Effector memory CD4-positive, alpha-beta T cell (primary cell): ENCODE measurements around the gene LRSAM1.
A peak's percentile ranks its signal among the peaks of the same experiment; 100 is the strongest.

Source experiments
- DNase-seq, 3 donors: peaks; one replicate each; pipeline ENCODE4 v3.0.0-alpha.2; 2020
- H3K27ac ChIP-seq: 2 replicates; pipeline ENCODE4 v1.7.0; 2013; ENCODE audit warnings: mild to moderate bottlenecking, low read length, moderate library complexity; ENCODE audit not compliant: insufficient read depth, poor library complexity, severe bottlenecking
- H3K27me3 ChIP-seq: replicated peaks from 2 replicates; pipeline ENCODE4 v1.7.0; 2013; ENCODE audit warnings: mild to moderate bottlenecking, low read length; ENCODE audit not compliant: insufficient read depth, control insufficient read depth, poor library complexity, severe bottlenecking
- H3K36me3 ChIP-seq: 2 replicates; pipeline ENCODE4 v1.7.0; 2013; ENCODE audit warnings: mild to moderate bottlenecking, low read length, moderate library complexity; ENCODE audit not compliant: control insufficient read depth, insufficient read depth
- H3K4me1 ChIP-seq: 2 replicates; pipeline ENCODE4 v1.7.0; 2013; ENCODE audit warnings: low read length, mild to moderate bottlenecking; ENCODE audit not compliant: control insufficient read depth, insufficient read depth, poor library complexity, severe bottlenecking
- H3K4me3 ChIP-seq: 2 replicates; pipeline ENCODE4 v1.7.0; 2013; ENCODE audit warnings: low read length, low read depth, mild to moderate bottlenecking; ENCODE audit not compliant: insufficient read depth, poor library complexity, severe bottlenecking
- H3K9me3 ChIP-seq: 2 replicates; pipeline ENCODE4 v1.7.0; 2013; ENCODE audit warnings: mild to moderate bottlenecking, low read length, moderate library complexity; ENCODE audit not compliant: control insufficient read depth
- total RNA-seq, 3 donors: gene quantifications; one replicate each; lab custom pipeline; 2026; lab: John Stamatoyannopoulos, UW

The LRSAM1 gene
- 27.7 to 40.7 (median 35.9) reads per million in 3 donors for total RNA-seq

DNA sequence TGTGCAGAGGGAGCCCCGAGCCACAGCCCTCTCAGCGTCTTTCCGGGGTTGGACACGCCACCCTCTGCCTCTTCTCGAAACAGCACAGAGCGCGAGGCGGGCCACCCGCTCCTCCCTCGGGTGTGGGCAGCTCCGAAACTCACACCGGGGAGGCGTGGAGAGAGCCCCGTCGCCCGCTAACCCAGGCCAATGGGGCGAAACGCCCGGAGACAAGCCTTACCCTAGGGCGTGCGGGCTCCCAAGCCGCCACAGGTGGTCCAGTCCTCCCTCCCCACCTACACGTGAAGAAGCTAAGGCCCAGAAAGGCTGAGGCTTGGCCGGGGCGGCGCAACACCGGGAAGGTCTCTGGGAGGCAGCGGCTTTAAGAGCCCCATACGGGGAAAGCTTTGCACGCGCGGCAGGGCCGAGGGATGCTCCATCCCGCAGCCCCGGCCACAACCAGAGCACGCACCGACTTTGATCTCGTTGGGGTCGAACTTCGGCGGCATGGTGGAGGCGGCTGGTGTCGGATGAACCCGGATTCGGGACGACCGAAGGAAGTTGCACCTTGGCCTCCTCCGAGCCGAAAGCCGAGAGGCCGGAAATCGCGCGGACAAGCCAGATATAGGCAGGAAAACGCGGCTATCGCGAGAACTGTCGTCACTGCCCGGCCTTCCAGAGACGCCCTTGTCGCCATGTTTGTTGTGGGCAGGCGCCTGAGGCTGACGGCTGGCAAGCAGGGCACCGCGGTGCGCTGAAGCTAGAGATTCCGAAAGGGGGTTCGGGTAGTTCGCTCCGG is at the start of gene LRSAM1, which contains the start of gene RPL12:
LRSAM1 (plus strand) TSS at position 681 of the 778 bp plus-strand sequence. CDS start 3,018 bp downstream, outside the sequence.
RPL12 (minus strand) TSS at position 577 of the 778 bp plus-strand sequence; CDS start at position 488, 89 bp downstream.
- peak within 1 kb of the TSS; percentile 94 for H3K4me3 ChIP-seq
- peak within 1 kb of the TSS; percentile 84 for H3K27ac ChIP-seq
- H3K9me3 ChIP-seq = no peaks in the 10 kb centered on the region
- H3K4me1 ChIP-seq = peaks cover 24% of the 10 kb centered on the region
- DNase-seq = peak; percentile 93 to 97 (median 97)
- no peaks in the 10 kb centered on the region for H3K27me3 ChIP-seq
- H3K36me3 ChIP-seq = peaks cover 28% of the 10 kb centered on the region

DNA sequence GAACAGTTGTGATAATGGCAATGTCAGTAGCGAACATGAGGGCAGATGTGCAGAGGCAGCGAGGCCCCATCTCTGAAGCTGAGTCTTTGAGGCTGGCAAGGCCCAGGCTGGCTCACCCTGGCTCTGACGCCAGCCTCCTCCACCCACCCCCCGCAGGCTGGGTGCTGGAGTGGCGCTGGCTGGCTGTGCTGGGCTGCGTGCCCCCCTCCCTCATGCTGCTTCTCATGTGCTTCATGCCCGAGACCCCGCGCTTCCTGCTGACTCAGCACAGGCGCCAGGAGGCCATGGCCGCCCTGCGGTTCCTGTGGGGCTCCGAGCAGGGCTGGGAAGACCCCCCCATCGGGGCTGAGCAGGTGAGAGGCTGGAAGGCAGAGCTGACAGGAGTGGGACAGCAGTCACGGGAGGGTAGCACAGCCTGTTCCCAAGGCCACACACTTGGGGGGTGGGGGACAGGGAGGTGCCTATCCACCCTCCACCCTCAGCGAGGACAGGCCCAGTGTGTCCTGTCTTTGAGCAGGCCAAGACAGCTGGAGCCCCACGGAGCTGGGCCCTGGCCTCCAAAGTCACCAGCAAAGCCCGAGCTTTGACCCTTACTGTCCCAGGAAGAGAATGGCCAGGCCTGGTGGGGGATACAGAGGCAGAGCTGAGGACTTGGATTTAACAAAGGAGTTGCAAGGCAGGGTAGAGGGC is 48.8 kb upstream of the LRSAM1 start:
- peaks cover 28% of the 10 kb centered on the region for H3K27me3 ChIP-seq
- H3K4me3 ChIP-seq = no peak overlapping the region
- no peaks in the 10 kb centered on the region for H3K9me3 ChIP-seq
- no peak for DNase-seq
- H3K4me1 ChIP-seq = peaks cover 8% of the 10 kb centered on the region
- H3K36me3 ChIP-seq = no peaks in the 10 kb centered on the region
- H3K27ac ChIP-seq = no peak overlapping the region

DNA sequence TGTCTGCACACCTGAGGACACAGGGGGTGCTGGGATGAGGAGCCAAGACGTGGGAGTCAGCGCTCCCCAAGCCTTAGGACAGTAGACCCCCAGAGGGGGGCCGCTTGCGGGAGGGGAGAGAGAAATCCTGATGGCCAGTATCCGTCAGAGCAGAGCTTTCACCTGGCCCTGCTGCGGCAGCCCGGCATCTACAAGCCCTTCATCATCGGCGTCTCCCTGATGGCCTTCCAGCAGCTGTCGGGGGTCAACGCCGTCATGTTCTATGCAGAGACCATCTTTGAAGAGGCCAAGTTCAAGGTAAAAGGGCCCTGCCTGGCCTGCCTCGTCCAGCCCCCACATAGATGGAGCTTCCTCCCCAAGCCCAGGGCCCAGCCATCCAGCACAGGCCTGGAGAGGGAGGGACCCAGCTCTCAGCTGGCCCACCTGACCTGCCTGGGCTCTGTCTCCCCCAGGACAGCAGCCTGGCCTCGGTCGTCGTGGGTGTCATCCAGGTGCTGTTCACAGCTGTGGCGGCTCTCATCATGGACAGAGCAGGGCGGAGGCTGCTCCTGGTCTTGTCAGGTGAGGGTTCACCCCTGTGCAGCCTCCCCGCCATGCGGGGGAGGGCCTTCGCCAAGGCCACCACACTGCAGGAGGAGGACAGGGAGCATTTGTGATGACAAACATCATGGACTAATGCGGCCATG is 47.7 kb upstream of the LRSAM1 start:
- Histone ChIP-seq H3K27me3 (peaks cover 17% of the 10 kb centered on the region), H3K4me3 (no peak overlapping the region), H3K9me3 (no peaks in the 10 kb centered on the region), H3K27ac (no peak overlapping the region), H3K36me3 (no peaks in the 10 kb centered on the region), H3K4me1 (no peaks in the 10 kb centered on the region)
- DNase-seq = no peak

DNA sequence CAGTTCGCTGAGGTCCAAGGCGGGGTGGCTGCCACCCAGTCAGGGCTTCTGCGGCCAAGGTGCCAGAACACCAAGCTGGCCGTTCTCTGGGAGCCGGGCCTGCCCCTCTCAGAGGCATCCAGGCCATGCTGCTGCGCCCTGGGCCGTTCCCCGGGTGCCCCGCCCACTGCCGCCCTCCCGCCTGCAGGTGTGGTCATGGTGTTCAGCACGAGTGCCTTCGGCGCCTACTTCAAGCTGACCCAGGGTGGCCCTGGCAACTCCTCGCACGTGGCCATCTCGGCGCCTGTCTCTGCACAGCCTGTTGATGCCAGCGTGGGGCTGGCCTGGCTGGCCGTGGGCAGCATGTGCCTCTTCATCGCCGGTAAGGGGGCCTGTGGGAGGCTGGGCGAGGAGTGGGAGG is 46.7 kb upstream of the LRSAM1 start:
- H3K27ac ChIP-seq = no peak overlapping the region
- no peak overlapping the region for H3K4me3 ChIP-seq
- peaks cover 10% of the 10 kb centered on the region for H3K27me3 ChIP-seq
- no peaks in the 10 kb centered on the region for H3K36me3 ChIP-seq
- no peaks in the 10 kb centered on the region for H3K4me1 ChIP-seq
- no peak for DNase-seq
- no peaks in the 10 kb centered on the region for H3K9me3 ChIP-seq

DNA sequence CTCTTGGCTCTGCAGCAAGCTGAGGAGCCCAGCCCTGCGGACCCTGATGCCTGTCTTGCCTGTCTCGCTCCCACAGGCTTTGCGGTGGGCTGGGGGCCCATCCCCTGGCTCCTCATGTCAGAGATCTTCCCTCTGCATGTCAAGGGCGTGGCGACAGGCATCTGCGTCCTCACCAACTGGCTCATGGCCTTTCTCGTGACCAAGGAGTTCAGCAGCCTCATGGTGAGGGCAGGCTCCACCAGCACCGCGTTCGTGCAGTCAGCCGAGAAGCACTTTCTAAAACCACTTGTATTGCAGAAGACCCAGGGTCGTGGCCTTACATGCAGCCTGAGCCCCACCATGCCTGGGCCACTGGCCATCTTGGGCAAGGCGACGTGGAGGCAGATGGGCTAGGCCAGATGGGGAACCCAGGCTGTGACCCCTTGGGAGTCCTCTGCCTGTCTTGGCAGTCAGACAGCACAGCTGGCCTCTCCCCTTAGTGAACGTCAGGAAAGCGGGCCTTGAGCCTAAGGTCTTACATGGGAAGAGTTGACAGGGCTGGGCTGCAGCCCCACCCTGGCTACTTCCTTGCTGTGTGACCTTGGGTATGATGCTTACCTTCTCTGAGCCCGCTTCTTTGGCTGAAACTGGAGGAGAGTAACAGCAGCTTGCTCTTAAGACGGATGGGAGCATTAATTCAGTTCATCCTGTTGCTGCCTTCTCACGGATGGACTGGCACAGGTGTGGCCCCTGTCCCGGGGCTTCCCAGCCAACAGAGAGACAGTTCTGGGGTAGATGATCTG is 45.8 kb upstream of the LRSAM1 start:
- no peak overlapping the region for H3K4me3 ChIP-seq

DNA sequence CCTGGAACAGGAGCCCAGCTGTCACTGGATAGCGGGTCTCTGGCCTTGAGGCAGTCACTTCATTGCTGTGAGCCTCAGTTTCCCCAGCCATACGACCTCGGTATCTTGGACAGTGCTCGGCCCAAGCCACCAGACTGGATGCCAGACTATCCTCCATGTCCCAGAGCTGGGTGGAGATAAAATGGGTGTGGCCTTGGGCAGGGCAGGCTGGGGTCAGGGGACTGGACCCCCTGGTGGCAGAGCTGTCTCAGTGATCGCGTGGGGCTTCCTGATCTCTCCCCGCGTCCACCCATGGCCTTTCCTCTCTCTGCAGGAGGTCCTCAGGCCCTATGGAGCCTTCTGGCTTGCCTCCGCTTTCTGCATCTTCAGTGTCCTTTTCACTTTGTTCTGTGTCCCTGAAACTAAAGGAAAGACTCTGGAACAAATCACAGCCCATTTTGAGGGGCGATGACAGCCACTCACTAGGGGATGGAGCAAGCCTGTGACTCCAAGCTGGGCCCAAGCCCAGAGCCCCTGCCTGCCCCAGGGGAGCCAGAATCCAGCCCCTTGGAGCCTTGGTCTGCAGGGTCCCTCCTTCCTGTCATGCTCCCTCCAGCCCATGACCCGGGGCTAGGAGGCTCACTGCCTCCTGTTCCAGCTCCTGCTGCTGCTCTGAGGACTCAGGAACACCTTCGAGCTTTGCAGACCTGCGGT is 44.4 kb upstream of the LRSAM1 start:
- no peak for DNase-seq
- Histone ChIP-seq H3K27ac (no peak overlapping the region), H3K36me3 (no peaks in the 10 kb centered on the region), H3K4me1 (no peaks in the 10 kb centered on the region), H3K9me3 (no peaks in the 10 kb centered on the region), H3K4me3 (no peak overlapping the region), H3K27me3 (peaks cover 5% of the 10 kb centered on the region)

More for the DNA sequence above, 45.8 kb upstream of the LRSAM1 start:
- H3K36me3 ChIP-seq = no peaks in the 10 kb centered on the region
- peaks cover 10% of the 10 kb centered on the region for H3K27me3 ChIP-seq
- no peaks in the 10 kb centered on the region for H3K9me3 ChIP-seq
- no peak overlapping the region for H3K27ac ChIP-seq
- no peak for DNase-seq
- no peaks in the 10 kb centered on the region for H3K4me1 ChIP-seq

DNA sequence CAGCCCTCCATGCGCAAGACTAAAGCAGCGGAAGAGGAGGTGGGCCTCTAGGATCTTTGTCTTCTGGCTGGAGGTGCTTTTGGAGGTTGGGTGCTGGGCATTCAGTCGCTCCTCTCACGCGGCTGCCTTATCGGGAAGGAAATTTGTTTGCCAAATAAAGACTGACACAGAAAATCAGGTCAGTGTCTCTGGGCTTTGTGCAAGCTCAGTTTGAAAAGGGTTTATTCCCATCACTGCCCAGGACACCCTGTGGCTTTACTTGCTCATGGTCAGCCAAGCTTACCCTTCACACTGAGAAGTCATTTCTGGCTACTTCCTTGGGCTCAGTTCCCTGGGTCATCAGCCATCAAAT is 43.8 kb upstream of the LRSAM1 start:
- no peaks in the 10 kb centered on the region for H3K9me3 ChIP-seq
- H3K4me1 ChIP-seq = no peaks in the 10 kb centered on the region
- H3K27ac ChIP-seq = no peak overlapping the region
- no peak for DNase-seq
- H3K4me3 ChIP-seq = no peak overlapping the region
- peaks cover 5% of the 10 kb centered on the region for H3K27me3 ChIP-seq
- no peaks in the 10 kb centered on the region for H3K36me3 ChIP-seq

DNA sequence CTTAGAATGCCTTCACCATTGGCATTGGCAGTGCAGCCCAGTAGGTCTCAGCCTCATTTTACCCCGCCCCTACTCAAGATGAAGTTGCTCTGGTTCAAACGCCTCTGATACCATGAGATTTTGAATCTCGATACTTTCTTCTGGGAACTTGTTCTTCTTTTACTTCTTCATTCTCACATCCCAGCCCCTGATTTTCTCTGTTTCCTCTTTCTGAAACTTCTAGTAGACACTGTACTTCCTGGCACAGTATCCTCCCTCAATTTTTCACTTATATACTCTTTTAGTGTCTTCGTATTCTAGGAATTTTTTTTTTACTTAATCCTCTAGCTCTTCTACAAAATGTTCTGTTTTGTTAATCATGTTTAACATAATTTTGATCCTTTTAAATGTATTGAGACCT is 40.2 kb upstream of the LRSAM1 start:
- Histone ChIP-seq H3K4me3 (no peak overlapping the region), H3K27ac (no peak overlapping the region), H3K27me3 (no peaks in the 10 kb centered on the region), H3K4me1 (no peaks in the 10 kb centered on the region), H3K9me3 (no peaks in the 10 kb centered on the region), H3K36me3 (no peaks in the 10 kb centered on the region)
- DNase-seq = no peak

DNA sequence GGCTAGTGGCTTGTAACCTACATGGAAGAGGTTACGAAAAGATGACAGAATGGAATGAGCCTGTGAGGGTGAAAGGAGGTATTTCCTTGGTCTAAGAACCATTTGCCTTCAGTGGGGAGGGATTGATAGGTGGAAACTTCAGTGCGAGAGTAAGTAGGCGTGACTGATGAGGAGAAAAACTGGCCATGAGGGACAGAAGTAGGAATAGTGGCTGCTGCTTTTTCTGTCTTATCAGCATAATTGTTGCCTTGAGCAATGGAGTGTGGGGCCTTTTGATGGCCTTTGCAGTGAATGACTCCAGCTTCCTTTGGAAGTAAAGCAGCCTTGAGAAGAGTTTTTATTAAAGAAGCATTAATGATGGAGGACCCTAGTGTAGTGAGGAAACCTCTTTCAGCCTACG is 36.2 kb upstream of the LRSAM1 start:
- DNase-seq = no peak

More for the DNA sequence above, 36.2 kb upstream of the LRSAM1 start:
- H3K4me1 ChIP-seq = no peaks in the 10 kb centered on the region
- H3K9me3 ChIP-seq = no peaks in the 10 kb centered on the region
- no peak overlapping the region for H3K27ac ChIP-seq
- no peaks in the 10 kb centered on the region for H3K36me3 ChIP-seq
- no peak overlapping the region for H3K4me3 ChIP-seq
- no peaks in the 10 kb centered on the region for H3K27me3 ChIP-seq
